H54 (cell line): ENCODE measurements around the gene HHLA2.

Experiments
- DNase-seq: peaks from one replicate; pipeline ENCODE4 v3.0.0; 2011; ENCODE audit warnings: low spot score, mixed read lengths; ENCODE audit not compliant: insufficient read length
- FAIRE-seq: peaks from 3 replicates; lab custom pipeline; 2011; peaks lifted over from hg19 to GRCh38; lab: Jason Lieb, UNC
- POLR2A ChIP-seq: IDR thresholded peaks from 2 replicates; pipeline ENCODE4 v1.6.1; 2011; ENCODE audit warnings: low read depth, mild to moderate bottlenecking, low read length

The HHLA2 gene

DNA sequence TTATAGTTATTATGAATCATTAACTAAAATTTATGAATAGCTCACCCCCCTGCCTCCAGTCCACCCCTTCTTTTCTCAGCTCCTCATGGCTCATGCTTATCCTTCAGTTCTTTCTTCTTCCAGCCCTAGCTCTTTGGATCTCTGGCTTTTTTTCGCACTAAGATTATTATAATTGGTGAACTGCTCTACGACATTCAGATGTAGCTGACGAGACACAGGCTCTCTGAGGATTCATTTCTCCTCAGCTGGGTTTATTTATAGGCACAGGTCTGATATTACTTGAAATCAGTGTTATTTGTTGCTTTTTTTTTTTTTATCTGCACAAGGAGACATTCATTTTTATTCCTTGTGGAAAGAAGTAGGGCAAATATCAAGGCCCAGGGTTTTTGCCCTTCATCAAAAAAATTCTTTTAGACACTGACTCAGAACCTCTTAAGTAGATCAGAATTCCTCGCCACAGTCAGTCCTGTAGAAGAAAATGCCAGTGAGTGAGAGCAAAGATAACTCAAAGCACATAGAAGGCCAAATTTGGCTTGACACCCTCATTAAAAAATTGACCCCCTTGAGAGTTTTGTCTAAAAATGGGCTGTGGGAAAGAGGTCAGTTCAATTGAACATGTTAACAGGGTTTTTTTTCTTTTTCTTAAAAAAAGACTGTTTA is 107.5 kb downstream of the HHLA2 start:
- DNase-seq: no peak
- no peak for TF ChIP-seq POLR2A
- no peak for FAIRE-seq

GRCh38 chr3:108404368-108404767 is 108.0 kb downstream of the HHLA2 start:
- no peak for DNase-seq
- no peak for TF ChIP-seq POLR2A
- no peak for FAIRE-seq

- no peak for DNase-seq
- no peak for TF ChIP-seq POLR2A
- no peak for FAIRE-seq
Measured at GRCh38 chr3:108406063-108406660, 109.8 kb downstream of the HHLA2 start.

DNA sequence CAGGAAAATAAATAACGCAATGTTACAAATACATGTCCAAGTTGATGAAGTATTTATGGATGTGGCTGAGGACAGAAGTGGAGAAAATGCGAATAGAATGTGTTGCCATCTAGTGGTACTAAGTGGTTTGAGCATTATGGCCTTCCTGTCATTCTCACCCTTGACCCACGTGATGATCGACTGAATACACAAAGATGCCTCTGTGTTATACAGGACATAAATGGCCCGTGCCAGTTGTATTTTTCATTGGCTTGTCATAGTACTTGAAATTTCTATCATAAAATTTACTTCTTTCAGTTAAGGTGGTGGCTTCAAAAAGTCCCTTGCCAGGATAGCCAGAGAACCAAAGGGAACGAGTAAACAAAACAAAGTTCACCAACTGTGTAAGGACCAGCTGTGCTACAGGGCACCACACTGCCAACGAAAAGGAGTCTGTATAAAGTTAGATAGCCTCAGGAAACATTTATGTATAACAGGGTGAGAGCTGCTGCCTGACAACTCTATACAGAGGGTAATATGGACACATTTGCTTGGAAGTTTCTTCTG is 110.4 kb downstream of the HHLA2 start:
- no peak for TF ChIP-seq POLR2A
- FAIRE-seq (peak; percentile 99), DNase-seq (peak; percentile 18)

GRCh38 chr3:108407886-108408285 is 111.5 kb downstream of the HHLA2 start:
- no peak for FAIRE-seq
- DNase-seq: no peak
- no peak for TF ChIP-seq POLR2A

- TF ChIP-seq POLR2A: no peak
- DNase-seq: no peak
- FAIRE-seq: no peak
Measured at GRCh38 chr3:108408883-108409799, 112.8 kb downstream of the HHLA2 start.

- TF ChIP-seq POLR2A: no peak
- DNase-seq (no peak), FAIRE-seq (no peak)
Measured at GRCh38 chr3:108409800-108410178, 113.4 kb downstream of the HHLA2 start.

- no peak for FAIRE-seq
- no peak for DNase-seq
- no peak for TF ChIP-seq POLR2A
Measured at GRCh38 chr3:108410531-108410984, 114.2 kb downstream of the HHLA2 start.

DNA sequence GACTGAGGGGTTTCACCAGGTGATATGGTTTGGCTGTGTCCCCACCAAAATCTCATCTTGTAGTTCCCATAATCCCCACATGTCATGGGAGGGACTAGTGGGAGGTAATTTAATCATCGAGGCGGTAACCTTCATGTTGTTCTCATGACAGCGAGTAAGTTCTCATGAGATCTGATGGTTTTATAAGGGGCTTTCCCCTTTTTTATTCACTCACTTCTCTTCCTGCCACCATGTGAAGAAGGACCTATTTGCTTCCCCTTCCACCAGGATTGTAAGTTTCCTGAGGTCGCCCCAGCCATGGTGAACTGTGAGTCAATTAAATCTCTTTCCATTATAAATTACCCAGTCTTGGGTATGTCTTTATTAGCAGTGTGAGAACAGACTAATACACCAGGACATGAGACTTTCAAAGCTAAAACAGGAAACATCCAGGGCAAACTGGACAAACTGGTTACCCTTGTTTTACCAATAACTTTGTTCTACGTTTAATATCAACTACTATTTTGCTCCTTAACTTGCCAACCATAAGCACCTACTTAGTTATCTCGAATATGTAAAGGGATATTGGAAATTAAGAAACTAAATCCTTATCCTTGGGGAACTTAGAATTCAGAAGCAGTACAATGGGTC is 115.9 kb downstream of the HHLA2 start:
- FAIRE-seq: no peak
- no peak for TF ChIP-seq POLR2A
- no peak for DNase-seq

GRCh38 chr3:108414007-108414406 is 117.7 kb downstream of the HHLA2 start:
- no peak for TF ChIP-seq POLR2A
- no peak for FAIRE-seq
- DNase-seq: no peak

DNA sequence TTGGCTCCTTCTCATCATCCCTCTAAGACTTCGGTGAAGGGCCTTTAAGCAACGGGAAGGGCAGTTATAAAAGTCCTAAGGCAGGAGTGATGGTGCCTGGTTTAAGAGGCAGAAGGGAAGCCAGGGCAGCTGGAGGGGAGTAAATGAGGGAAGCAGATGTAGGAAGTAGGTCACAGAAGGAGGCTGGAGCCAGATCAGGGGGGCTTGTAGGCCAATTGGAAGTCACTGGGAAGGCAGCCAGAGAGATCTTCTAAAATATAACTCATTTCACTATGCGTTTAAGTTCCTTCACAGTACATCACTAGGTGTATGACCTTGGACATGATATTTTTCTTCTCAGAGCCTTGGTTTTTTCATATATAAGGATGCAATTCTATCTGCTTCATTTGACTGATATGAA is 119.3 kb downstream of the HHLA2 start:
- TF ChIP-seq POLR2A: no peak
- DNase-seq (no peak), FAIRE-seq (no peak)

GRCh38 chr3:108416111-108416869 is 119.9 kb downstream of the HHLA2 start:
- no peak for FAIRE-seq
- no peak for DNase-seq

DNA sequence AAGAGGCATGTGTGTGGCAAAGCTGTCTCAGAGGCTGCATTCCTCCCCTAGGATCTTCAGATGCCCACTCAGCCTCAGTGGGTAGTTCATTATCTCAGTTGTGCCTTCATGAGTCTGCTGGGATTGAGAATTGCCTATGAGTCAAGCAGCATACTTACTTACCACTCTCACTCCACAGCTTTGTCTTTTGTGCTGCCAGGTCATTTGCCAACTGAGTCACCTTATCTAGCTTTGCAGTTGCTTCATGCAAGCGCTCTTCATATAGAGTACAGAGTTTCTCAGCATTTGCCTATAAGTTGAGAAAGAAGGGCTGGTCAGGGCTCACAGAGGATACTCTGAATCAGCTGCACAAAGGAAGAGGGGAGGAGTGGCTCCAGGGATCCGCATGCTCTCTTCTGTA is 124.6 kb downstream of the HHLA2 start:
- FAIRE-seq: peak; percentile 99
- DNase-seq: peak; percentile 19
- TF ChIP-seq POLR2A: no peak

More at GRCh38 chr3:108416111-108416869, 119.9 kb downstream of the HHLA2 start:
- TF ChIP-seq POLR2A: no peak
